GM19193 (cell line): ENCODE data around the gene GABRE.

Experiments
- POLR2A ChIP-seq: IDR thresholded peaks from 4 replicates; pipeline ENCODE4 v1.6.1; 2011; ENCODE audit not compliant: insufficient read depth, insufficient read length; ENCODE audit errors: extremely low read depth

Gene GABRE

GRCh38 chrX:151977009-151977408, 2.5 kb upstream of the GABRE start:
- no peak for TF ChIP-seq POLR2A

- TF ChIP-seq POLR2A = no peak
Measured at GRCh38 chrX:151975736-151976275, 1.3 kb upstream of the GABRE start.

- no peak for TF ChIP-seq POLR2A
Measured at GRCh38 chrX:151975228-151975593, 735 bp upstream of the GABRE start.

- TF ChIP-seq POLR2A = no peak
Measured at GRCh38 chrX:151973851-151974335, 583 bp downstream of the GABRE start.

GRCh38 chrX:151973060-151973661, 1.3 kb downstream of the GABRE start:
- no peak for TF ChIP-seq POLR2A

DNA sequence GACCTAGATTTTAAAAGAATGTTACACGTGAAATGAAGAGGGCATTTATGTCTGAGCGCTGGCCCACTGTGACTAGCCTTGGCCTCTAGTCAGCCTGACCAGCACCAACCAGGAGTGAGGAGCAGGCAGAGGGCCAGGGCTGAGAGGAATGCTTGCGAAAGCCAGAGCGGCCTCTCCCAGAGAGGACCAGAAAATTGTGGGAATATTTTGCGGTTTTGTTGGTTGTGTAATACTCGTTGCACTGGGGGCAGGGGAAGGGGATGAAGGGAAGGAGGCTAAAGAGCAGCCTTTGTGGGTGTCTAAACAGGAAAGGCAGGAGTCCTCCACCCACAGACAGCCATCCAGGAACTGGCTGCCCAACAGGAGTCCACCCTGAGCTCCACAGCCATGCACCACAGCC, 3.8 kb downstream of the GABRE start:
- no peak for TF ChIP-seq POLR2A

DNA sequence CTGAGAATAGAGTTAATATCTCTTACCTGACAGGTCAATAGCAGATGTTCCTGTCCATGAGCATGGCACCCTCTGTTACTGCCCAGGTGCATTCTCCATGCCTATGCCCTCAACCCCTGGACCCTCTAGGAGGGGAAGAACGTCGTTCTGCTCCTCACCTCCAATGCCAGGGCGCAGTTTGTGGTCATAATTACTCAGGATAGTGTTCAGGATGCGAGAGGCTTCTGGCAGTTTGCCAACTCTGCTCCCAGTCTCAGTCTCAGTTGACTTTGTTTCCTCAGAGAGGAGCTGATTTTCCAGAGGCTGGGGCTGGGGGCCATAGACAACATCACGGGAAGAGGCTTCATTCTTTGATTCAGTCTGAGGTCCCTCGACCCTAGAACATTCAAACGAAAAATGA, 4.4 kb downstream of the GABRE start:
- TF ChIP-seq POLR2A = no peak

DNA sequence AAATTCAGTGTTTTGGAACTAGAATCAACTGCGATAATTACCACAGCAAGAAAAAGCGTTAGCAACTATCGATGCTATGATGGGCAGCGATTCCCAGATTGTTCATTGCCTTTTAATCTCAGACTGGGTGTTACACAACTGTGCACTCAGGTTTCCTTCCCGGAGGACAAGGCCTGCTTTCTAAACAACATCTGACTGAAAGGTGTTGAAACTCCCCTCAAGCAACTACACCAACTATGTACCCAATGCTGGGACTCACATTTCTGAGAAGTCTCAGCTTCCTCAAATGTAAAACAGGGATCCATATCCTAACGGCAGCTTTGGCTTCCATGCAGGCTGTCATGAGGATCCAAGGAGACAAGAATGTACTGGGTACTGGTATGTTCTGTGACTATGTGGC, 8.2 kb downstream of the GABRE start:
- TF ChIP-seq POLR2A = no peak

- no peak for TF ChIP-seq POLR2A
Measured at GRCh38 chrX:151962034-151962433, 12.4 kb downstream of the GABRE start.

- TF ChIP-seq POLR2A = no peak
Measured at GRCh38 chrX:151958101-151958500, 16.4 kb downstream of the GABRE start.

- TF ChIP-seq POLR2A = no peak
Measured at GRCh38 chrX:151954730-151955129, 19.7 kb downstream of the GABRE start.

GRCh38 chrX:151938172-151938571, 36.3 kb downstream of the GABRE start:
- no peak for TF ChIP-seq POLR2A

DNA sequence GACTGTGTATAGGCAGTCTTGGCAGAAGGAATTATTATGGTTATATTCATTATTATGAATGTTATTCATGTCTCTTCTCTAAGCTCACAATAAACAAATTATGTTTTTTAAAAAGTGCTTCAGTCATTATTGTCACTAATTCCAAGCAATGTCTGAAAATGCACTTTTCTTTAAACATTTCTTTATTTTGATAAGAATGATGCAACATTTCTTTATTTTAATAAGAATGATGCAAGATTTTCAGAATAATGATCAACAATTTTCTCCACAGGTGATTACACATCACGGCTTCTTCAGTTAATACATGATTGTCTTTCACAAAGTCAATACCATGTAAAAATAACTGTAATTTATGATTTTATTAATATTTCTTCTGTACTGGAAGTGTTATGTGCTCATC, 39.1 kb downstream of the GABRE start:
- TF ChIP-seq POLR2A = no peak

- no peak for TF ChIP-seq POLR2A
Measured at GRCh38 chrX:151929126-151929525, 45.4 kb downstream of the GABRE start.

- TF ChIP-seq POLR2A = no peak
Measured at GRCh38 chrX:151923648-151924047, 50.8 kb downstream of the GABRE start.

GRCh38 chrX:151922692-151923091, 51.8 kb downstream of the GABRE start:
- no peak for TF ChIP-seq POLR2A

DNA sequence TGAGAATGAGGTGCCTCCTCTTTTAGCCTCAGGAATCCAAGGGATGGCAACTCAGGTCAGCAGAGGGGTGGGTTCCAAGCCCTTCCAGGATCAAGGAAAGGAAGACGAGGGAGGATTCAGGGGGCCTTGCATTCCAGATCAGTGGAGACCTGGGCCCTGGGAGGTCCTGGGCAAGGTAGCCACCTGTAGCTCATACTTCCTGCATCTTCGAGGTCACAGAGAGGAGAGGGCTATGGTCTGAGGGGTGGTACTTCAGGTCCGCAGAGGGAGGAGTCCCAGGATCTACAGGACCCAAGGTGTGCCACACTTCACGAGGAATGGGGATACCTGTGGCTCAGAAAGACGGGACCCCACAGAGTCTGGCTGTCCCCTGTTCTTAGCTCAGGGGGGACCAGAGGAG, 52.6 kb downstream of the GABRE start:
- no peak for TF ChIP-seq POLR2A
